ENCODE data around the gene KRTAP10-2. TPM values are rescaled to one million over a fixed set of nuclear protein-coding genes. Genes with fewer than 3 reads are reported as not detected.

Gene KRTAP10-2
- total RNA-seq, 4 donors from 2014 or later, result not detected

- TF ChIP-seq EP300 (IDR thresholded peaks at IDR 0.05), result no peak
- no peaks in the 10 kb centered on the region for H3K36me3 ChIP-seq
- H3K4me3 ChIP-seq, result no peak within 1 kb of the TSS
- 67% methylated on average over 14 of the region's 21 CpGs for WGBS
- no peak within 1 kb of the TSS for H3K27ac ChIP-seq (replicated peaks in 1 of 4)
- H3K9me3 ChIP-seq, result peaks cover 0 to 18% (median 4%) of the 10 kb centered on the region in 4 donors
- intact Hi-C loops (cut with DNase I), result no loop called here
- no peaks in the 10 kb centered on the region for H3K4me1 ChIP-seq
- peaks cover 0 to 19% (median 0%) of the 10 kb centered on the region in 4 donors for H3K27me3 ChIP-seq
- DNase-seq (ENCODE audit: extremely low spot score), result peak; percentile 31
Measured at GRCh38 chr21:44539991-44540666, 11.2 kb downstream of the KRTAP10-2 start, which contains the start of gene KRTAP10-1. KRTAP10-1 (minus strand) TSS chr21:44540195; CDS start chr21:44540150, 45 bp downstream.

GRCh38 chr21:44539046-44539445, 12.3 kb downstream of the KRTAP10-2 start:
- no peak for TF ChIP-seq POLR2AphosphoS5 (IDR thresholded peaks at IDR 0.05)
- no peak for TF ChIP-seq CTCF (IDR thresholded peaks at IDR 0.05)
- TF ChIP-seq POLR2A (IDR thresholded peaks at IDR 0.05; ENCODE audit: low read depth), result no peak
- TF ChIP-seq EP300 (IDR thresholded peaks at IDR 0.05), result no peak
- H3K4me3 ChIP-seq, result no peak overlapping the region
- H3K4me1 ChIP-seq, result no peaks in the 10 kb centered on the region
- H3K9me3 ChIP-seq, result peaks cover 0 to 18% (median 4%) of the 10 kb centered on the region in 4 donors
- no peaks in the 10 kb centered on the region for H3K36me3 ChIP-seq
- 83% methylated on average over 8 of the region's 14 CpGs for WGBS
- intact Hi-C loops (cut with DNase I), result no loop called here
- peak; percentile 75 for DNase-seq (ENCODE audit: extremely low spot score)
- peaks cover 0 to 19% (median 0%) of the 10 kb centered on the region in 4 donors for H3K27me3 ChIP-seq
- no peak overlapping the region for H3K27ac ChIP-seq (replicated peaks in 1 of 4)

GRCh38 chr21:44537930-44538911, 13.1 kb downstream of the KRTAP10-2 start:
- Histone ChIP-seq H3K27me3 (peaks cover 0 to 26% (median 0%) of the 10 kb centered on the region in 4 donors), H3K9me3 (peaks cover 0 to 15% (median 4%) of the 10 kb centered on the region in 4 donors), H3K4me3 (no peak overlapping the region), H3K36me3 (no peaks in the 10 kb centered on the region), H3K27ac (replicated peaks in 1 of 4) (no peak overlapping the region), H3K4me1 (no peaks in the 10 kb centered on the region)
- 97% methylated on average over 19 of the region's 33 CpGs for WGBS
- peak; percentile 64 for DNase-seq (ENCODE audit: extremely low spot score)
- TF ChIP-seq POLR2AphosphoS5 (IDR thresholded peaks at IDR 0.05) (no peak), POLR2A (IDR thresholded peaks at IDR 0.05; ENCODE audit: low read depth) (no peak), EP300 (IDR thresholded peaks at IDR 0.05) (no peak), CTCF (IDR thresholded peaks at IDR 0.05) (no peak)
- intact Hi-C loops (cut with DNase I), result no loop called here

GRCh38 chr21:44535963-44536362, 15.3 kb downstream of the KRTAP10-2 start:
- Histone ChIP-seq H3K36me3 (no peaks in the 10 kb centered on the region), H3K27ac (replicated peaks in 1 of 4) (no peak overlapping the region), H3K9me3 (no peaks in the 10 kb centered on the region), H3K4me3 (no peak overlapping the region), H3K27me3 (peaks cover 0 to 41% (median 0%) of the 10 kb centered on the region in 4 donors), H3K4me1 (no peaks in the 10 kb centered on the region)
- TF ChIP-seq POLR2A (IDR thresholded peaks at IDR 0.05; ENCODE audit: low read depth), result no peak
- TF ChIP-seq POLR2AphosphoS5 (IDR thresholded peaks at IDR 0.05), result no peak
- TF ChIP-seq CTCF (IDR thresholded peaks at IDR 0.05), result no peak
- no peak for TF ChIP-seq EP300 (IDR thresholded peaks at IDR 0.05)
- WGBS, result 66% methylated on average over 7 of the region's 7 CpGs
- DNase-seq (ENCODE audit: extremely low spot score), result no peak
- intact Hi-C loops (cut with DNase I), result no loop called here

GRCh38 chr21:44534688-44535087, 16.6 kb downstream of the KRTAP10-2 start:
- DNase-seq (ENCODE audit: extremely low spot score), result no peak
- intact Hi-C loops (cut with DNase I), result no loop called here
- no peak overlapping the region for H3K27ac ChIP-seq (replicated peaks in 1 of 4)
- peaks cover 0 to 46% (median 0%) of the 10 kb centered on the region in 4 donors for H3K27me3 ChIP-seq
- H3K9me3 ChIP-seq, result no peaks in the 10 kb centered on the region
- no peak overlapping the region for H3K4me3 ChIP-seq
- TF ChIP-seq EP300 (IDR thresholded peaks at IDR 0.05) (no peak), POLR2AphosphoS5 (IDR thresholded peaks at IDR 0.05) (no peak), POLR2A (IDR thresholded peaks at IDR 0.05; ENCODE audit: low read depth) (no peak), CTCF (IDR thresholded peaks at IDR 0.05) (no peak)
- WGBS, result 94% methylated on average over 6 of the region's 6 CpGs
- H3K36me3 ChIP-seq, result no peaks in the 10 kb centered on the region
- no peaks in the 10 kb centered on the region for H3K4me1 ChIP-seq

Data from esophagus muscularis mucosa (tissue), 4 donors.